H1 (cell line): ENCODE results near the gene ASGR1. TPM values are rescaled to one million over a fixed set of nuclear protein-coding genes. Genes with fewer than 3 reads are reported as not detected.

Experiments
- CTCF ChIA-PET: fragments of 300-600 bp; sonication (Branson Sonifier 250); formaldehyde crosslinking; loops from one replicate; lab custom pipeline; 2021; ENCODE audit not compliant: partially characterized antibody; lab: Charles Lee
- POLR2A ChIA-PET: fragments of 300-600 bp; sonication (Branson Sonifier 250); formaldehyde crosslinking; loops from one replicate; lab custom pipeline; 2021; ENCODE audit warnings: inconsistent platforms; ENCODE audit not compliant: partially characterized antibody; lab: Charles Lee
- DNase-seq, 2 experiments: peaks; one replicate each; pipeline versions ENCODE4 v3.0.0 to v3.0.0-alpha.2; 2010 to 2022; ENCODE audit warnings: low spot score in 2 of 2, low read depth in 1 of 2, mixed read lengths in 1 of 2
- FAIRE-seq: peaks from 2 replicates; lab custom pipeline; 2011; peaks lifted over from hg19 to GRCh38; lab: Jason Lieb, UNC
- H2AFZ ChIP-seq: 2 replicates; pipeline ENCODE4 v1.8.1; 2012; ENCODE audit warnings: low read length, inconsistent platforms
- H2AK5ac ChIP-seq: 2 replicates; pipeline ENCODE4 v1.6.1; 2013; ENCODE audit warnings: low read depth, low read length
- H2BK120ac ChIP-seq: replicated peaks from 2 replicates; pipeline ENCODE3; 2013; ENCODE audit warnings: low read depth, low read length, inconsistent platforms
- H2BK12ac ChIP-seq: 2 replicates; pipeline ENCODE4 v1.6.1; 2013; ENCODE audit warnings: low read depth, low read length
- H2BK15ac ChIP-seq: 2 replicates; pipeline ENCODE4 v1.6.1; 2013; ENCODE audit warnings: low read length
- H2BK20ac ChIP-seq: 2 replicates; pipeline ENCODE4 v1.6.1; 2013; ENCODE audit warnings: low read length
- H2BK5ac ChIP-seq: 2 replicates; pipeline ENCODE4 v1.6.1; 2013; ENCODE audit warnings: low read depth, low read length
- H3K14ac ChIP-seq: 2 replicates; pipeline ENCODE4 v1.6.1; 2013; ENCODE audit warnings: inconsistent platforms; ENCODE audit not compliant: insufficient read length
- H3K18ac ChIP-seq: 2 replicates; pipeline ENCODE4 v1.6.1; 2013; ENCODE audit warnings: low read length; ENCODE audit errors: extremely low read depth
- H3K23ac ChIP-seq: 2 replicates; pipeline ENCODE4 v1.6.1; 2013; ENCODE audit warnings: inconsistent platforms; ENCODE audit not compliant: insufficient read length
- H3K23me2 ChIP-seq: 2 replicates; pipeline ENCODE4 v1.6.1; 2013; ENCODE audit warnings: low read depth, low read length
- H3K27ac ChIP-seq: 2 replicates; pipeline ENCODE4 v1.6.1; 2011; ENCODE audit warnings: low read depth, low read length, inconsistent platforms
- H3K27me3 ChIP-seq, 4 experiments: replicated peaks in 1 of 4; 1 replicate in 1 of 4; 2 replicates in 3 of 4; pipeline versions ENCODE4 v1.6.1 to v1.8.1; 2011 to 2013; ENCODE audit warnings: low read length in 3 of 4, mild to moderate bottlenecking in 3 of 4, inconsistent platforms in 2 of 4, mixed read lengths in 2 of 4, moderate library complexity in 1 of 4; ENCODE audit not compliant: control insufficient read depth in 3 of 4, insufficient read depth in 3 of 4; ENCODE audit errors: extremely low read depth in 1 of 4
- H3K36me3 ChIP-seq, 4 experiments: 2 replicates each; pipeline versions ENCODE4 v1.6.1 to v1.8.1; 2011 to 2013; ENCODE audit warnings: mild to moderate bottlenecking in 4 of 4, low read length in 3 of 4, moderate library complexity in 2 of 4, control low read depth in 1 of 4, inconsistent platforms in 1 of 4; ENCODE audit not compliant: insufficient read depth in 4 of 4, control insufficient read depth in 2 of 4
- H3K4ac ChIP-seq: replicated peaks from 2 replicates; pipeline ENCODE3; 2013; ENCODE audit warnings: low read length, low read depth, mixed read lengths, inconsistent platforms; ENCODE audit not compliant: insufficient read length
- H3K4me1 ChIP-seq, 4 experiments: replicated peaks in 1 of 4; 1 replicate in 1 of 4; 2 replicates in 3 of 4; pipeline versions ENCODE4 v1.6.1 to v1.8.1; 2011 to 2013; ENCODE audit warnings: low read length in 3 of 4, inconsistent platforms in 2 of 4, mixed read lengths in 1 of 4; ENCODE audit not compliant: insufficient read depth in 4 of 4, control insufficient read depth in 3 of 4
- H3K4me2 ChIP-seq, 2 experiments: 2 replicates each; pipeline versions ENCODE4 v1.6.1 to v1.8.1; 2011 to 2013; ENCODE audit warnings: low read depth in 2 of 2, low read length in 2 of 2, control low read depth in 1 of 2, inconsistent platforms in 1 of 2, mild to moderate bottlenecking in 1 of 2; ENCODE audit not compliant: insufficient read depth in 1 of 2
- H3K4me3 ChIP-seq, 4 experiments: fragments of 200-600, 300-600 bp in 1 of 4; sonication (generic), shearing (Covaris generic), sonication (Bioruptor Twin) in 1 of 4; 2 replicates each; pipeline versions ENCODE4 v1.5.1 to v1.8.1; 2011 to 2016; ENCODE audit warnings: low read length in 4 of 4, low read depth in 3 of 4, control low read depth in 2 of 4, inconsistent platforms in 2 of 4, mild to moderate bottlenecking in 2 of 4, mixed read lengths in 1 of 4, moderate library complexity in 1 of 4; ENCODE audit not compliant: insufficient read depth in 2 of 4; ENCODE audit errors: extremely low read depth in 1 of 4
- H3K56ac ChIP-seq: replicated peaks from 2 replicates; pipeline ENCODE3; 2013; ENCODE audit warnings: low read depth, mild to moderate bottlenecking, mixed read lengths, low read length, inconsistent platforms; ENCODE audit not compliant: insufficient read length
- H3K79me1 ChIP-seq: 2 replicates; pipeline ENCODE4 v1.6.1; 2013; ENCODE audit warnings: low read depth, low read length, control low read depth
- H3K79me2 ChIP-seq, 2 experiments: 2 replicates each; pipeline versions ENCODE4 v1.6.1 to v1.8.1; 2012 to 2013; ENCODE audit warnings: low read length in 2 of 2, mild to moderate bottlenecking in 2 of 2, inconsistent platforms in 1 of 2; ENCODE audit not compliant: insufficient read depth in 2 of 2, control insufficient read depth in 1 of 2
- H3K9ac ChIP-seq, 4 experiments: replicated peaks in 1 of 4; 1 replicate in 1 of 4; 2 replicates in 3 of 4; pipeline versions ENCODE4 v1.6.1 to v1.8.1; 2011 to 2013; ENCODE audit warnings: low read depth in 3 of 4, low read length in 3 of 4, control low read depth in 2 of 4, mild to moderate bottlenecking in 2 of 4, moderate library complexity in 2 of 4, inconsistent platforms in 1 of 4; ENCODE audit errors: extremely low read depth in 1 of 4
- H3K9me3 ChIP-seq, 2 experiments: 2 replicates each; pipeline versions ENCODE4 v1.6.1 to v1.8.1; 2012 to 2013; ENCODE audit warnings: mild to moderate bottlenecking in 2 of 2, moderate library complexity in 2 of 2, control low read depth in 1 of 2, inconsistent platforms in 1 of 2, low read depth in 1 of 2, low read length in 1 of 2, mixed read lengths in 1 of 2; ENCODE audit not compliant: insufficient read depth in 2 of 2
- H4K20me1 ChIP-seq, 2 experiments: replicated peaks in 1 of 2; 2 replicates each; pipeline versions ENCODE3 to v1.8.1; 2011 to 2013; ENCODE audit warnings: inconsistent platforms in 2 of 2, low read length in 2 of 2, mild to moderate bottlenecking in 1 of 2; ENCODE audit not compliant: insufficient read depth in 2 of 2, control insufficient read depth in 1 of 2
- H4K5ac ChIP-seq: 2 replicates; pipeline ENCODE4 v1.6.1; 2013; ENCODE audit warnings: low read length, low read depth, mixed read lengths, inconsistent platforms; ENCODE audit not compliant: insufficient read length
- H4K8ac ChIP-seq: 2 replicates; pipeline ENCODE4 v1.8.0; 2013; ENCODE audit warnings: mild to moderate bottlenecking, moderate library complexity, low read length, inconsistent platforms; ENCODE audit not compliant: insufficient read depth; ENCODE audit errors: extremely low read depth
- H4K91ac ChIP-seq: replicated peaks from 2 replicates; pipeline ENCODE3; 2013; ENCODE audit warnings: low read length, mixed read lengths, inconsistent platforms; ENCODE audit not compliant: insufficient read length
- ATF3 ChIP-seq: IDR thresholded peaks from 2 replicates; pipeline ENCODE4 v1.6.1; 2011; ENCODE audit warnings: low read depth, mild to moderate bottlenecking, low read length; ENCODE audit not compliant: insufficient read depth
- CTBP2 ChIP-seq: IDR thresholded peaks from 2 replicates; pipeline ENCODE4 v1.7.0; 2011; ENCODE audit warnings: borderline replicate concordance, mild to moderate bottlenecking, moderate library complexity, mixed read lengths, low read length; ENCODE audit not compliant: insufficient read depth, insufficient read length
- CTCF ChIP-seq, 3 experiments: IDR thresholded peaks; 1 replicate in 2 of 3; 2 replicates in 1 of 3; pipeline versions ENCODE4 v1.5.1 to v1.6.1; 2011; ENCODE audit warnings: low read length in 3 of 3, mild to moderate bottlenecking in 3 of 3, inconsistent platforms in 2 of 3, low read depth in 1 of 3, moderate library complexity in 1 of 3; ENCODE audit not compliant: insufficient read depth in 1 of 3; ENCODE audit errors: control extremely low read depth in 1 of 3
- E2F6 ChIP-seq: IDR thresholded peaks from 2 replicates; pipeline ENCODE4 v1.6.1; 2012; ENCODE audit warnings: inconsistent platforms
- FOSL1 ChIP-seq: IDR thresholded peaks from 2 replicates; pipeline ENCODE4 v1.6.1; 2011; ENCODE audit warnings: mild to moderate bottlenecking, low read depth, low read length, moderate library complexity; ENCODE audit not compliant: insufficient read depth
- MAX ChIP-seq: IDR thresholded peaks from 2 replicates; pipeline ENCODE4 v1.6.1; 2012; ENCODE audit warnings: inconsistent platforms
- SUZ12 ChIP-seq: fragments of 200-600 bp; sonication (generic); IDR thresholded peaks from 2 replicates; pipeline ENCODE4 v1.6.1; 2012; ENCODE audit warnings: mild to moderate bottlenecking, inconsistent platforms, low read length, moderate library complexity, mixed read lengths
- TBP ChIP-seq: IDR thresholded peaks from 2 replicates; pipeline ENCODE4 v1.6.1; 2011; ENCODE audit warnings: low read depth, low read length, improper control_type of control experiment
- WGBS, 2 experiments: shearing (Covaris generic) in 1 of 2; methylation state at CpG; one replicate each; pipeline versions ENCODE4 v1.1.6 to v1.1.7; 2013 to 2015; ENCODE audit warnings: low lambda C conversion rate in 2 of 2, mixed read lengths in 2 of 2, inconsistent platforms in 1 of 2, low coverage in 1 of 2, missing lambda C conversion rate in 1 of 2; ENCODE audit not compliant: insufficient replicate concordance in 2 of 2, insufficient coverage in 1 of 2, insufficient read length in 1 of 2; ENCODE audit errors: extremely low coverage in 1 of 2, missing lambda C conversion rate in 1 of 2; 5-methylcytosine and 5-hydroxymethylcytosine counted together
- polyA plus RNA-seq, 7 experiments: library from polyadenylated mRNA; depleted of rRNA in 3 of 7; stranded (reverse) in 5 of 7; unstranded in 2 of 7; fragments of >200 nt in 5 of 7; fragments of 200-250 nt in 2 of 7; gene quantifications; 1 replicate in 5 of 7; 2 replicates in 1 of 7; 4 replicates in 1 of 7; pipeline versions ENCODE4 v1.2.1 to v1.2.3, GENCODE V29; 2011 to 2013; ENCODE audit warnings: missing spikeins in 2 of 7, mixed read lengths in 2 of 7
- total RNA-seq: library from RNA; stranded (reverse); fragmentation: NEBNext Ultra II Directional; extraction: Animal tissue kit (Norgen Biotek cat#: 25700); gene quantifications from 2 replicates; pipeline ENCODE4 v1.2.1, GENCODE V29; 2021

Gene ASGR1
- total and polyA plus RNA-seq, 2 of the 8 experiments (the other 6 are each of a cell fraction or from before 2014, with no cell fraction given), result 10.8 to 14.5 TPM

GRCh38 chr17:7133916-7134315 is 45.3 kb downstream of the ASGR1 start:
- TF ChIP-seq CTCF (IDR thresholded peaks at IDR 0.05; ENCODE audit: control extremely low read depth in 1 of 3, insufficient read depth in 1 of 3, low read depth in 1 of 3, low read length in 3 of 3) (peak in 1 of 3 experiments; percentile 14; a peak in 1 of 4 replicates), E2F6 (peak; percentile 40), ATF3 (no peak), SUZ12 (no peak), MAX (peak; percentile 44; the same call in 1 of the 2 replicates), FOSL1 (no peak), TBP (peak; percentile 37; the same call in 1 of the 2 replicates), CTBP2 (peak; percentile 10)
- no peak overlapping the region for H3K23ac ChIP-seq
- H3K36me3 ChIP-seq, result no peaks in the 10 kb centered on the region
- no peaks in the 10 kb centered on the region for H4K20me1 ChIP-seq
- CTCF ChIA-PET, result interaction anchor here (0.6 to 17.7 kb wide), 19 partner anchors 7 to 138 kb away, joined by 3 to 434 read pairs (median 4); partner anchors contain the start of genes ALOX12, CLEC10A and SLC16A11
- H4K5ac ChIP-seq, result no peak overlapping the region
- peak overlapping the region; percentile 8 to 58 for H3K4me2 ChIP-seq
- POLR2A ChIA-PET, result interaction anchor here (0.7 to 2.6 kb wide), 10 partner anchors 8 to 98 kb away, joined by 3 to 13 read pairs (median 4); partner anchors contain the start of genes ASGR2, SLC16A11 and SLC16A13
- FAIRE-seq (no peak), DNase-seq (no peak)
- 0 out of 2 replicates have a peak overlapping the region, but pooled peaks have one; percentile 68 for H3K27ac ChIP-seq
- no peak overlapping the region for H3K18ac ChIP-seq
- no peaks in the 10 kb centered on the region for H3K9me3 ChIP-seq
- peaks cover 8 to 32% (median 22%) of the 10 kb centered on the region in 4 experiments for H3K4me1 ChIP-seq
- H2BK12ac ChIP-seq, result peak overlapping the region; percentile 40; the same call in 1 of the 2 replicates
- 67% methylated on average over 20 of the region's 20 CpGs; no CpG with 5 or more reads in 1 of the 2 experiments for WGBS, 2 experiments
- H3K14ac ChIP-seq, result no peak overlapping the region
- H2AFZ ChIP-seq, result no peak overlapping the region
- H3K23me2 ChIP-seq, result no peaks in the 10 kb centered on the region
- H2BK120ac ChIP-seq, result no peak overlapping the region
- no peaks in the 10 kb centered on the region; a peak in 1 of 7 replicates for H3K27me3 ChIP-seq
- H2BK20ac ChIP-seq, result no peak overlapping the region
- peak overlapping the region; percentile 29 for H4K91ac ChIP-seq
- no peaks in the 10 kb centered on the region for H3K79me1 ChIP-seq
- no peaks in the 10 kb centered on the region for H3K79me2 ChIP-seq
- no peak overlapping the region for H2BK5ac ChIP-seq
- H2BK15ac ChIP-seq, result no peak overlapping the region
- no peak overlapping the region for H3K56ac ChIP-seq
- peak overlapping the region in 1 of 4 experiments; percentile 41; a peak in 1 of 8 replicates for H3K4me3 ChIP-seq
- no peak overlapping the region for H4K8ac ChIP-seq
- no peak overlapping the region for H3K4ac ChIP-seq
- no peak overlapping the region for H2AK5ac ChIP-seq
- no peak overlapping the region; a peak in 1 of 7 replicates for H3K9ac ChIP-seq
